HG03520 (cell line): ENCODE results near the gene GUCY1A2.
"Not testable (repeated sequence)": the region's sequence is repeated elsewhere in the genome, so short reads cannot be mapped to it uniquely, and the experiment has no call there.

Source experiments
- ATAC-seq: cut with Tn5 transposase; IDR thresholded peaks from one replicate; pipeline ENCODE4 v1.9.1; 2021; ENCODE audit warnings: mild to moderate bottlenecking, moderate library complexity; ENCODE audit not compliant: unreplicated experiment

GUCY1A2 gene

DNA sequence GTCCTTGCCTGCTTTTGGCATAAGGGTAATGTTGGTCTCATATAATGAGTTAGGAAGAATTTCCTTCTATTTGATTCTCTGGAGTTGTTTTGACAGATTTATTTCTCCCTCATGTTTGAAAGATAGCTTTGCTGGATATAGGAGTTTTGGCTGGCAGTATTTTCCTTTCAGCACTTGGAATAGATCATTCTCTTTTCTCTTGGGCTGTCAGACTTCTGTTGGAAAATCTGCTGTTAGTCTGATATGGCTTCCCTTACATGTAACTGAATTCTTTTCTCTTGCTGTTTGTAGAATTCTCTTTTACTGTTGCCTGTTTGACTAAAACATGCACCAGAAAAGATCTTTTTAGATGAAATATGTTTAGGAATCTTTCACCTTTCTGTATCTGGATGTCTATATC, 165.5 kb downstream of the GUCY1A2 start:
- no peak for ATAC-seq

DNA sequence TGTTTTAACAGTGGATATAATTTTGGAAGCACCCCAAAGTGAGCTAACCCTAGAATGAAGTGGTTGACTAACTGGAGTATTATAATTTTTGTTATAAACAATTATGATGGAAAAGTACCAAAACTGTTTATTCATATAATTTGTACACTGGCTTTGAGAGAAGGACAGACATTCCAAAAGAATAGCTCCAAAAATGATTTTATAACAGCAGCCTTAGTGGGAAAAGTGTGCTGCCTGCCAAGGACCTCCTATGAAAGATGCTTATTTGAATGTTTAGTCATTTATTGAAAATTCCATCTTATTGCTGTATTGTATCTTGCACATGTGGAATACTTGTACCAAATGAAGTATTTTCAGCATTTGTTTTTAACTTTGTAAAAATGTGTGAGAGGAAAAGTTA, 169.8 kb downstream of the GUCY1A2 start:
- ATAC-seq, result no peak

DNA sequence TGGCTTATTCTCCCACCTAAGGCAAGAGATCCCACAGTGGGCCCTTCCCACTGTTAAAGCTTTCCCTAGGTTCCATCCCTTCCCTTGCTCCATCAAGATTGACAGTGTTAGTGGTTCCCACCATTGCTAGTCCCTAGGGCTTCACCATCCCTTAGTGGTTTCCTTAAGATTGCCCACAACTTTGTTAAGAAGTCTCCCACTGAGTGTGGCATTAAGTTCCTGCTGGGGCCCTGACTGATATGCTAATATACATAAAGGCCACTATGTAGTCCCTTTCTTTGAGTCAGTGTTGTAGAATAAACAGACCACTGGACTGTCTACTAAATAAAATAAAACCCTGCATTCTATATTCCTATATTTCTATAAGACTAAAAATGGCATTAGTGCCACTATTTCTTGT, 176.1 kb downstream of the GUCY1A2 start:
- no peak for ATAC-seq

GRCh38 chr11:106840947-106841346, 177.3 kb downstream of the GUCY1A2 start:
- ATAC-seq, result no peak

GRCh38 chr11:106840146-106840545, 178.1 kb downstream of the GUCY1A2 start:
- no peak for ATAC-seq

DNA sequence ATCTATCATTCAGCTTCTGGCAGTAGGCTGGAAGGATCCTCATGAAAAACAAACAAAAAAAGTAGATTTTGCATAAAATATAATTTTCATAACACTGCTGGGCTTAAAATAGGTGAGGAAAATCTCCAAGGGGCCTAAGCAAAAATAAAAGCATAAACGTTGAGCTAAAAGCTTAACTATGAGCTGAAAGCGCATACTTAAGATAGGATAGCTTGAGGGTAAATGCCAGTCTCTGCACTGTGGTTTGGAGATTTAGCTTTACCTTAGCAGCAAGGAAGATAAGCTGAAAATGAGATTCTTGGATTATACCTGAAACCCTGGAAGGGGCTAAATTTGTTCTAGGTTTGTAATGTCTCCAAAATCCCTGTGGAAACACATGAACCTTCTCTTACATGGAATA, 183.7 kb downstream of the GUCY1A2 start:
- no peak for ATAC-seq

DNA sequence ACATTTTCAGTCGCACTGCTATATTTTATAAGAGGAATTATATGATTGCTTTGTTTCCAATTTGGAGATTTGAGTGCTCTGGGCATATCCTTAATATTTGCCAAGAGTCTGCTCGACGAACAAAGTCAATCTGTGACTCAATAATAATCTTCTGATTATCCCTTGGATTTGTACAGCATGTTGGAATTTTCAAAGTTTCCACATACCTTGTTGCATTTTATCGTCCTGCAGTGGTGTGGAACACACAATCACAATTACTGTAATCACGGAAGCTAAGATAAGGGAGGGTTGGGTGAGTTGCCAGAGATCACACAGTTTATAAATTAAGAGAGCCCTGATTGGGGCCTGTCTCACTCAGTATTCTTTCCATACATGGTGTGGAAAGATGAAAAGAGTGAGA, 189.3 kb downstream of the GUCY1A2 start:
- no peak for ATAC-seq

- no peak for ATAC-seq
These were observed 189.7 kb downstream of the GUCY1A2 start for GRCh38 chr11:106828576-106828975.

DNA sequence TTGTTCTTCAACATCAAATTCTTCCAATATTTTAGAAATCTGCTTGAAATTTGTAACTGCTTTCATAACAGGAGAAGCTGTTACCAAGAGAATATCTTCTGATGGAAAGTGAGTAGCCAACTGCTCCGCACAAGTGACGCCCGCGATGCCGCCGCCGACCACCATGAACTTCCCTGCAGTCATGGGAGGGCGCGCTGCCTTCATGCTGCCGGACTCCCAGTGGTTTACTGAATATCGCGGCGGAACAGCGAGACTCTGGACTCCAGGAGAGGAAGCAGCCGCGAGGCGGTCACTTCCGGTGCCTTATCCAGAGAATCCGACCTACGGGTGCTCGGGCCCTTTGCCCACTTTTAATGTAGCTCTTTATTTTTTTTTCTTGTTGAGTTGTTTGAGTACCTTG, 190.6 kb downstream of the GUCY1A2 start:
- no peak for ATAC-seq

- not testable (repeated sequence) for ATAC-seq
These were observed 191.7 kb downstream of the GUCY1A2 start for GRCh38 chr11:106826558-106826957.

- no peak for ATAC-seq
These were observed 196.4 kb downstream of the GUCY1A2 start for GRCh38 chr11:106821826-106822225.

- no peak for ATAC-seq
These were observed 197.0 kb downstream of the GUCY1A2 start for GRCh38 chr11:106821291-106821690.

- no peak for ATAC-seq
These were observed 199.8 kb downstream of the GUCY1A2 start for GRCh38 chr11:106818443-106818842.

GRCh38 chr11:106815209-106815608, 203.1 kb downstream of the GUCY1A2 start:
- ATAC-seq, result no peak

DNA sequence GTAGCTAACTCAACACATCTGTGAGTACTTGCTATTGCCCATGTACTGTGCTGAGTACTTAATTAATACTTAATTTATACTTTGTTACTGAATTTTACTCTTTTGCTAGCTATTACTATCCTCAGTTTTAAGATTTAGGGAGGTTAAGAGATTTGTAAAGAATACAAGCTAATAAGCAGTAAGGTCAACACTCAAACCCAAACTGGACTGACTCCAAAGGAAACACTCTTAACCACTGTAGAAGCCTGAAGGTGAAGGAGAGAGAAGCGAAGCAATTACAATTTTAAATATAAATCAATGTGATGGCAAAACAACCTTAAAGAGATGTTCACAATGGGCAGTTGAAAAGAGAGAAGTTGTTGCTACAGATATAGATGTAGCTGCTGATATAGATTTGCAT, 204.5 kb downstream of the GUCY1A2 start:
- ATAC-seq, result no peak

- ATAC-seq, result no peak
These were observed 224.2 kb downstream of the GUCY1A2 start for GRCh38 chr11:106794058-106794457.

DNA sequence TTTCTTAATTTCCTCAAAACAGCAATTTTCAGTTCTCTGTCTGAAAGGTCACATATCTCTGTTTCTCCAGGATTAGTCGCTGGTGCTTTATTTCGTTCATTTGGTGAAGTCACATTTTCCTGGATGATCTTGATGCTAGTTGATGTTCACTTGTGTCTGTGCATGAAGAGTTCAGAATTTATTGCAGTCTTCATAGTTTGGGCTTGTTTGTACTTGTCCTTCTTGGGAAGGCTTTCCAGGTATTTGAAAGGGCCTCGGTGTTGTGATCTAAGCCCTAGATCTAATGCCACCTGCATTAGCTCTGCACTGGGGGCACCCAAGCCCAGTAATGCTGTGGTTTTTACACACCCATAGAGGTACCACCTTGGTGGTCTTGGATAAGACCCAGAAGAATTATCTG, 228.9 kb downstream of the GUCY1A2 start:
- no peak for ATAC-seq

GRCh38 chr11:106787454-106787853, 230.8 kb downstream of the GUCY1A2 start:
- no peak for ATAC-seq

DNA sequence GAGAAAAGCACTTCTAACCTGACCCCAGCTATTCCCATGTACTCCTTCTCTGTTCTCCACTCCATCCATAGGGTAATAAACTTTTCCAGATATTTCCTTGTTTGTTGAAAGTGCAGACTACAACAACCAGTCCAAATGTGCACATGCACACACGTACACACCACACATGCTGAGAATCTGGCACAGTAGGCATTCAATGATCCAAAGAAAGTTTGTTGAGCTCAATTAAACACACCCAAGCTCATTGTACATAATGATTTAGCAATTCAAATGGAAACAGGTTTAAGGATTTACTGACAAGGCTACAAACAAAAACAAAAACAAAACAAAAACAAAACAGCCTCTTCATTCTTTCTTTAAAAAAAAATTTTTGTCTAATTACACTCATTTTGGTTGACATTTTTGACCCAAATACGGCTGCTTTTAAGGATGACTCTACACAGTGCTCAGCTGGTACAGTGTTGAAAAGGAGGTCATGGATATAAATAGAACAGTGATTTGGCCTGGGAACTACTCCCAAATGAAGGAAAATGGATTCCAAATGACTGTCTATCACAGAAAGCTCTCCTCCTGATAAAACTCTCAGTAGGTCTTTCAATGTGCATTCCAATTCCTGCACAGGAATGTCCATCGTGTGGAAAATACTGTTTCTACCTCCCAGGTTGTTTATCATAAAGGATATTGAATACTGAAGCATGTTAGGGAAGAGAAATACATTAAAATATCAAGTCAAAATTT, 232.2 kb downstream of the GUCY1A2 start:
- ATAC-seq, result no peak

GRCh38 chr11:106777302-106777701, 241.0 kb downstream of the GUCY1A2 start:
- not testable (repeated sequence) for ATAC-seq

- ATAC-seq, result no peak
These were observed 247.7 kb downstream of the GUCY1A2 start for GRCh38 chr11:106770489-106771085.

- ATAC-seq, result no peak
These were observed 252.6 kb downstream of the GUCY1A2 start for GRCh38 chr11:106765469-106766258.
